ENCODE results near the gene ZNF784.

- peak; percentile 81; the same call in 1 of the 2 replicates for TF ChIP-seq POLR2AphosphoS5 (IDR thresholded peaks at IDR 0.05; ENCODE audit: low read depth, low read length)
- TF ChIP-seq, protein P1, sequence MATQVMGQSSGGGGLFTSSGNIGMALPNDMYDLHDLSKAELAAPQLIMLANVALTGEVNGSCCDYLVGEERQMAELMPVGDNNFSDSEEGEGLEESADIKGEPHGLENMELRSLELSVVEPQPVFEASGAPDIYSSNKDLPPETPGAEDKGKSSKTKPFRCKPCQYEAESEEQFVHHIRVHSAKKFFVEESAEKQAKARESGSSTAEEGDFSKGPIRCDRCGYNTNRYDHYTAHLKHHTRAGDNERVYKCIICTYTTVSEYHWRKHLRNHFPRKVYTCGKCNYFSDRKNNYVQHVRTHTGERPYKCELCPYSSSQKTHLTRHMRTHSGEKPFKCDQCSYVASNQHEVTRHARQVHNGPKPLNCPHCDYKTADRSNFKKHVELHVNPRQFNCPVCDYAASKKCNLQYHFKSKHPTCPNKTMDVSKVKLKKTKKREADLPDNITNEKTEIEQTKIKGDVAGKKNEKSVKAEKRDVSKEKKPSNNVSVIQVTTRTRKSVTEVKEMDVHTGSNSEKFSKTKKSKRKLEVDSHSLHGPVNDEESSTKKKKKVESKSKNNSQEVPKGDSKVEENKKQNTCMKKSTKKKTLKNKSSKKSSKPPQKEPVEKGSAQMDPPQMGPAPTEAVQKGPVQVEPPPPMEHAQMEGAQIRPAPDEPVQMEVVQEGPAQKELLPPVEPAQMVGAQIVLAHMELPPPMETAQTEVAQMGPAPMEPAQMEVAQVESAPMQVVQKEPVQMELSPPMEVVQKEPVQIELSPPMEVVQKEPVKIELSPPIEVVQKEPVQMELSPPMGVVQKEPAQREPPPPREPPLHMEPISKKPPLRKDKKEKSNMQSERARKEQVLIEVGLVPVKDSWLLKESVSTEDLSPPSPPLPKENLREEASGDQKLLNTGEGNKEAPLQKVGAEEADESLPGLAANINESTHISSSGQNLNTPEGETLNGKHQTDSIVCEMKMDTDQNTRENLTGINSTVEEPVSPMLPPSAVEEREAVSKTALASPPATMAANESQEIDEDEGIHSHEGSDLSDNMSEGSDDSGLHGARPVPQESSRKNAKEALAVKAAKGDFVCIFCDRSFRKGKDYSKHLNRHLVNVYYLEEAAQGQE (IDR thresholded peaks at IDR 0.05; ENCODE audit: insufficient read depth in 1 of 2, low read depth in 2 of 2, low read length in 2 of 2), result no peak; a peak in 1 of 4 replicates
- no peak for TF ChIP-seq TAF1 (IDR thresholded peaks at IDR 0.05; ENCODE audit: borderline replicate concordance, insufficient read depth, low read length)
- no peak for TF ChIP-seq SIN3A (IDR thresholded peaks at IDR 0.05; ENCODE audit: borderline replicate concordance, insufficient read depth, low read length)
Measured at GRCh38 chr19:55598719-55599467, 25.5 kb downstream of the ZNF784 start.

Measured in PFSK-1 (cell line).